Epidermal melanocyte (primary cell): ENCODE data around the gene ZNF638.
"Not testable (repeated sequence)": the region's sequence is repeated elsewhere in the genome, so short reads cannot be mapped to it uniquely, and the experiment has no call there.

Source experiments
- DNase-seq: peaks from one replicate; pipeline ENCODE4 v3.0.0; 2011; ENCODE audit warnings: low spot score; ENCODE audit not compliant: insufficient read length

ZNF638 gene

GRCh38 chr2:71331581-71332434 is at the start of gene ZNF638:
Gene ZNF638, plus strand, starts transcription at chr2:71331782. Its CDS starts 17,173 bp downstream, at chr2:71348955.
- peak; percentile 85 for DNase-seq

- DNase-seq: no peak
These were observed 49.6 kb upstream of the ZNF638 start for GRCh38 chr2:71281950-71282349.

- DNase-seq: no peak
These were observed 49.1 kb upstream of the ZNF638 start for GRCh38 chr2:71282493-71282892.

- DNase-seq: no peak
These were observed 48.5 kb upstream of the ZNF638 start for GRCh38 chr2:71283131-71283530.

- DNase-seq: no peak
These were observed 45.9 kb upstream of the ZNF638 start for GRCh38 chr2:71285706-71286105.

- no peak for DNase-seq
These were observed 40.2 kb upstream of the ZNF638 start for GRCh38 chr2:71291398-71291797.

GRCh38 chr2:71292159-71292558 is 39.4 kb upstream of the ZNF638 start:
- DNase-seq: no peak

GRCh38 chr2:71298914-71299313 is 32.7 kb upstream of the ZNF638 start:
- no peak for DNase-seq

- no peak for DNase-seq
These were observed 32.1 kb upstream of the ZNF638 start for GRCh38 chr2:71299507-71299906.

GRCh38 chr2:71303849-71304248 is 27.7 kb upstream of the ZNF638 start:
- no peak for DNase-seq

- DNase-seq: no peak
These were observed 24.8 kb upstream of the ZNF638 start for GRCh38 chr2:71306762-71307161.

GRCh38 chr2:71313016-71313766 is 18.4 kb upstream of the ZNF638 start:
- DNase-seq: no peak

- DNase-seq: no peak
These were observed 14.5 kb upstream of the ZNF638 start for GRCh38 chr2:71317060-71317459.

GRCh38 chr2:71317900-71318299 is 13.7 kb upstream of the ZNF638 start:
- not testable (repeated sequence) for DNase-seq

- DNase-seq: no peak
These were observed 8.2 kb upstream of the ZNF638 start for GRCh38 chr2:71323386-71323785.

- no peak for DNase-seq
These were observed 4.6 kb upstream of the ZNF638 start for GRCh38 chr2:71326968-71327367.

- no peak for DNase-seq
These were observed 3.7 kb upstream of the ZNF638 start for GRCh38 chr2:71327916-71328315.

- DNase-seq: no peak
These were observed 1.4 kb upstream of the ZNF638 start for GRCh38 chr2:71330155-71330554.

- DNase-seq: no peak
These were observed 824 bp upstream of the ZNF638 start for GRCh38 chr2:71330585-71331330.

- DNase-seq: not testable (repeated sequence)
These were observed 326 bp upstream of the ZNF638 start for GRCh38 chr2:71331331-71331580.

- no peak for DNase-seq
These were observed 834 bp downstream of the ZNF638 start for GRCh38 chr2:71332435-71332796.

- DNase-seq: no peak
These were observed 2.0 kb downstream of the ZNF638 start for GRCh38 chr2:71333619-71334018.
